CD8-positive, alpha-beta memory T cell (primary cell): Measurements from ENCODE around the gene TMSB10. TPM values are rescaled to one million over a fixed set of nuclear protein-coding genes. Genes with fewer than 3 reads are reported as not detected.
"Not testable (repeated sequence)": the region's sequence is repeated elsewhere in the genome, so short reads cannot be mapped to it uniquely, and the experiment has no call there.

ENCODE experiments used
- CTCF ChIA-PET: fragments of 350-600 bp; sonication (Branson Sonifier 250); formaldehyde crosslinking; loops from one replicate; lab custom pipeline; 2021; ENCODE audit warnings: antibody characterized with exemption; lab: Charles Lee
- POLR2A ChIA-PET: fragments of 350-600 bp; sonication (Branson Sonifier 250); formaldehyde crosslinking; loops from one replicate; lab custom pipeline; 2021; ENCODE audit warnings: antibody characterized with exemption; lab: Charles Lee
- DNase-seq, 5 donors: peaks; one replicate each; pipeline versions ENCODE4 v3.0.0 to v3.0.0-alpha.2; 2020 to 2022; ENCODE audit warnings: mixed read lengths in 1 of 5
- H3K27ac ChIP-seq: one replicate; pipeline ENCODE4 v1.7.0; 2013; ENCODE audit warnings: low read depth, mild to moderate bottlenecking, low read length, moderate library complexity
- H3K27me3 ChIP-seq: 2 replicates; pipeline ENCODE4 v1.7.0; 2013; ENCODE audit warnings: low read length, mild to moderate bottlenecking; ENCODE audit not compliant: insufficient read depth, poor library complexity, severe bottlenecking
- H3K36me3 ChIP-seq: 2 replicates; pipeline ENCODE4 v1.7.0; 2013; ENCODE audit warnings: mild to moderate bottlenecking, low read length, moderate library complexity; ENCODE audit not compliant: insufficient read depth
- H3K4me1 ChIP-seq: 2 replicates; pipeline ENCODE4 v1.7.0; 2013; ENCODE audit warnings: mild to moderate bottlenecking, low read length, moderate library complexity; ENCODE audit not compliant: insufficient read depth
- H3K4me3 ChIP-seq: 2 replicates; pipeline ENCODE4 v1.7.0; 2013; ENCODE audit warnings: mild to moderate bottlenecking, low read length
- H3K9me3 ChIP-seq: 2 replicates; pipeline ENCODE4 v1.7.0; 2013; ENCODE audit warnings: mild to moderate bottlenecking, low read length
- H3K27ac Mint-ChIP-seq, 8 donors: one replicate each; pipeline ENCODE4 v1.8.0; 2020 to 2021; ENCODE audit warnings: mixed read lengths in 8 of 8, mild to moderate bottlenecking in 6 of 8, inconsistent platforms in 3 of 8, moderate library complexity in 3 of 8
- H3K27me3 Mint-ChIP-seq, 2 donors: one replicate each; pipeline ENCODE4 v1.8.0; 2020 to 2021; ENCODE audit warnings: mixed read lengths in 2 of 2, mild to moderate bottlenecking in 1 of 2, moderate library complexity in 1 of 2
- H3K36me3 Mint-ChIP-seq, 3 donors: one replicate each; pipeline ENCODE4 v1.8.0; 2020 to 2021; ENCODE audit warnings: mixed read lengths in 3 of 3, inconsistent platforms in 1 of 3, mild to moderate bottlenecking in 1 of 3
- H3K4me1 Mint-ChIP-seq, 3 donors: one replicate each; pipeline ENCODE4 v1.8.0; 2020 to 2021; ENCODE audit warnings: mixed read lengths in 3 of 3, inconsistent platforms in 1 of 3, mild to moderate bottlenecking in 1 of 3
- H3K4me3 Mint-ChIP-seq, 7 donors: one replicate each; pipeline ENCODE4 v1.8.0; 2020 to 2021; ENCODE audit warnings: mixed read lengths in 7 of 7, mild to moderate bottlenecking in 6 of 7, moderate library complexity in 4 of 7, inconsistent platforms in 2 of 7
- H3K9me3 Mint-ChIP-seq, 5 donors: one replicate each; pipeline ENCODE4 v1.8.0; 2020 to 2022; ENCODE audit warnings: mixed read lengths in 5 of 5, mild to moderate bottlenecking in 3 of 5, moderate library complexity in 2 of 5, inconsistent platforms in 1 of 5
- polyA plus RNA-seq: library from polyadenylated mRNA; unstranded; fragments of 300-500 nt; fragmentation: Illumina TruSeq; gene quantifications from one replicate; pipeline ENCODE4 v1.2.3, GENCODE V29; 2021
- total RNA-seq, 2 experiments: library from RNA; stranded (reverse); gene quantifications; one replicate each; pipeline ENCODE4 v1.2.3, GENCODE V29; 2021

TMSB10 gene
- total and polyA plus RNA-seq, 3 experiments from 2014 or later, result 1,121 to 4,836 (median 1,125) TPM

DNA sequence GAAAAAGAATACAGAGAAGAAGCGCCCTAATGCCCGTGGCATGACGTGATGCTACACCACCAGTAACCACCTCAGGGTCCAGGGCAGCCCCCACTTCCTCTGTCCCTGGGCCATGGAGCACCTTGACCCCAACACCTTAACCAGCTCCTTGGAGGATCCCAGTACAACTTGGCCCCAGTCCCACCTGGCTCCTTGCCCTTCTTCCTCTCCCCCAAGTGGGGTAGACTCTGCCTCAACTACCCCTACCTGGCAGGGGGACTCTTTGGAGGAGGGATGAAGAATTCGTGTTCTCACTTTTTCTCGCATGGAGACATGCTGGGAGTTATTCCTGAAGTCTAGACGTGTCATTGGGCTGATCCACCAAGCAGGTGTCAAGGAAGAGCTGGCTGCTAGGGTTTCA lies 43.5 kb upstream of the TMSB10 start:
- ChIA-PET CTCF (interaction anchor here (1.2 to 4.1 kb wide), 8 partner anchors 12 to 364 kb away, joined by 3 to 26 read pairs (median 8); partner anchors contain the start of gene TRABD2A), POLR2A (interaction anchor here (0.8 kb wide), 1 partner anchor 9 kb away, joined by 3 read pairs; no protein-coding TSS in a partner anchor)
- no peaks in the 10 kb centered on the region for H3K27me3 Mint-ChIP-seq
- Histone ChIP-seq H3K9me3 (no peaks in the 10 kb centered on the region), H3K36me3 (no peaks in the 10 kb centered on the region), H3K27me3 (no peaks in the 10 kb centered on the region), H3K27ac (no peak overlapping the region), H3K4me1 (peaks cover 93% of the 10 kb centered on the region), H3K4me3 (peak overlapping the region; percentile 14)
- H3K4me3 Mint-ChIP-seq, result no peak overlapping the region
- H3K27ac Mint-ChIP-seq, result peak overlapping the region in 7 of 8 donors; percentile 6 to 75 (median 54)
- DNase-seq, result no peak
- peaks cover 78 to 94% (median 83%) of the 10 kb centered on the region in 3 donors for H3K4me1 Mint-ChIP-seq
- H3K9me3 Mint-ChIP-seq, result no peaks in the 10 kb centered on the region
- peaks cover 4 to 13% (median 10%) of the 10 kb centered on the region in 3 donors for H3K36me3 Mint-ChIP-seq

DNA sequence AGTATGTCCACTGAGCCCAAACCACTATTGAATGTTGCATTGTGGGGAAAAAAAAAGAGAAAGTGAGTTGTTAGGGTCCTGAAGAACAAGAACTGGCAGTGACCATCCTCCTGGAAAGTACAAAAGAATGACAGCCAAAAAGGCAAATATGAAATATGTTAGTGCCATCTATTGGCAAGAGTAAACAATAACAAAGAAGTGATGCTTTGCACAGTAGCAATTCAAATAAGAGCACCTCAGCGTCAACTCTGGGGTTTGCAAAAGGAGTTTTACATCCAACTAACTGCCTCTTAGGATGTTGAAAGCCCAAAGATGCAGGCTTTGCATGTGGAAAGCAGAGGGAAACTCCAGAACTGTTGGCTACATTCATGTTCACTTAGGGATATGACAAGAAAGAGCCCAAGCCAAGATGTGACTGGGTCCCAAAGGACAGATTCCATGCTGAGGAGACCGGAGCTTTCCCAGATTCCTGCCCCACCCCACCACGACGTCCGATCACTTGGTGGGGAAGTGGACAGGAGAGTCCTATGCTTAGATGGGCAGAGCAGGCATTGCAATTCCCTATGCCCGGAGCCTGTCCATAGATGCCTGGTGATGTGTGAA lies 40.2 kb upstream of the TMSB10 start:
- peaks cover 72% of the 10 kb centered on the region for H3K4me1 ChIP-seq
- POLR2A ChIA-PET, result no interaction called here
- peaks cover 4% of the 10 kb centered on the region for H3K36me3 ChIP-seq

DNA sequence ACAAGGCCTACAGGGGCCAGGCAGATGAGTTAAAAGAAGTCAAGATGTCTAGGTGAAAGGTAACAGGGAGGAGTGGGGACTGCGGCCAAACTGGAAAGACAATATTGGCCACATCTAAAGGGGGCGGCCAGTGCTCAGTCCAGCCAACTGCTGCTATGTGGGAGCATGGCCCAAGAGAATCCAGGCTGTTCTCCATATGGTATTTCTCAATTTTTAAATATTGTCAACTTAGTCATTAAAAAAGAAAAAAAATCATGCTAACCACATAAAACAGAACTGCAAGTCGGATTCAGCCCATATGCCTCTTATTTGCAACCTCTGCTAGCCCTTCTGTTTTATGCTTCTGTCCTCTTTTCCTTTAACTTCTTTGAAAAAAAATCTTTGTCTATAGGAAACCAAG lies 39.3 kb upstream of the TMSB10 start:
- H3K36me3 ChIP-seq, result peaks cover 6% of the 10 kb centered on the region
- H3K27ac ChIP-seq, result no peak overlapping the region
- no peaks in the 10 kb centered on the region for H3K27me3 ChIP-seq
- peaks cover 55 to 82% (median 62%) of the 10 kb centered on the region in 3 donors for H3K4me1 Mint-ChIP-seq
- POLR2A ChIA-PET, result no interaction called here
- CTCF ChIA-PET, result interaction anchor here (0.8 to 2.5 kb wide), 6 partner anchors 11 to 368 kb away, joined by 3 to 23 read pairs (median 4); no protein-coding TSS in a partner anchor
- H3K4me1 ChIP-seq, result peaks cover 73% of the 10 kb centered on the region
- H3K36me3 Mint-ChIP-seq, result peaks cover 7 to 24% (median 8%) of the 10 kb centered on the region in 3 donors
- no peaks in the 10 kb centered on the region for H3K9me3 ChIP-seq
- H3K4me3 ChIP-seq, result no peak overlapping the region
- DNase-seq, result no peak
- no peaks in the 10 kb centered on the region for H3K27me3 Mint-ChIP-seq
- H3K27ac Mint-ChIP-seq, result peak overlapping the region in 3 of 8 donors; percentile 29 to 79 (median 66)
- H3K4me3 Mint-ChIP-seq, result no peak overlapping the region
- H3K9me3 Mint-ChIP-seq, result no peaks in the 10 kb centered on the region

More for the DNA sequence above, 40.2 kb upstream of the TMSB10 start:
- H3K4me1 Mint-ChIP-seq, result peaks cover 54 to 82% (median 63%) of the 10 kb centered on the region in 3 donors
- CTCF ChIA-PET, result interaction anchor here (0.7 to 2.5 kb wide), 18 partner anchors 12 to 368 kb away, joined by 3 to 23 read pairs (median 4); partner anchors contain the start of gene TRABD2A
- Histone ChIP-seq H3K27me3 (no peaks in the 10 kb centered on the region), H3K4me3 (no peak overlapping the region), H3K27ac (no peak overlapping the region), H3K9me3 (no peaks in the 10 kb centered on the region)
- peak in 2 of 5 donors; percentile 50 to 58 for DNase-seq
- peak overlapping the region; percentile 41 to 88 (median 70) for H3K27ac Mint-ChIP-seq
- peak overlapping the region in 2 of 7 donors; percentile 8 to 66 for H3K4me3 Mint-ChIP-seq
- H3K27me3 Mint-ChIP-seq, result no peaks in the 10 kb centered on the region
- no peaks in the 10 kb centered on the region for H3K9me3 Mint-ChIP-seq
- H3K36me3 Mint-ChIP-seq, result peaks cover 4 to 21% (median 5%) of the 10 kb centered on the region in 3 donors

DNA sequence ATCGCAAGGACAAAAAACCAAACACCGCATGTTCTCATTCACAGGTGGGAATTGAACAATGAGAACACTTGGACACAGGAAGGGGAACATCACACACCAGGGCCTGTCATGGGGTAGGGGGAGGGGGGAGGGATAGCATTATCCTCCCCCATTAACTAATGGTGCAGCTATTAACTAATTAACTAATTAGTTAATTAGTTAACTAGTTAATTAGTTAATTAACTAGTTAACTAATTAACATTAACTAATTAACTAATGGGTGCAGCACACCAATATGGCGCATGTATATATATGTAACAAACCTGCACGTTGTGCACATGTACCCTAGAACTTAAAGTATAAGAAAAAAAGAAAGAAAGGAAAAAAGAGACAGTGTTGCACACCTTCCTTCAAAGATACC lies 37.1 kb upstream of the TMSB10 start:
- H3K27ac ChIP-seq, H3K4me3 Mint-ChIP-seq, H3K9me3 ChIP-seq, H3K9me3 Mint-ChIP-seq, H3K27ac Mint-ChIP-seq, H3K27me3 Mint-ChIP-seq, H3K27me3 ChIP-seq, H3K4me3 ChIP-seq, H3K36me3 ChIP-seq, DNase-seq: not testable (repeated sequence)
- ChIA-PET CTCF (interaction anchor here (0.9 to 5.8 kb wide), 3 partner anchors 13 to 127 kb away, joined by 3 to 35 read pairs (median 3); no protein-coding TSS in a partner anchor), POLR2A (interaction anchor here (1.4 kb wide), 1 partner anchor 14 kb away, joined by 5 read pairs; no protein-coding TSS in a partner anchor)
- peaks cover 39 to 75% (median 51%) of the 10 kb centered on the region in 3 donors for H3K4me1 Mint-ChIP-seq
- peaks cover 71% of the 10 kb centered on the region for H3K4me1 ChIP-seq
- H3K36me3 Mint-ChIP-seq, result peaks cover 7 to 21% (median 8%) of the 10 kb centered on the region in 3 donors

DNA sequence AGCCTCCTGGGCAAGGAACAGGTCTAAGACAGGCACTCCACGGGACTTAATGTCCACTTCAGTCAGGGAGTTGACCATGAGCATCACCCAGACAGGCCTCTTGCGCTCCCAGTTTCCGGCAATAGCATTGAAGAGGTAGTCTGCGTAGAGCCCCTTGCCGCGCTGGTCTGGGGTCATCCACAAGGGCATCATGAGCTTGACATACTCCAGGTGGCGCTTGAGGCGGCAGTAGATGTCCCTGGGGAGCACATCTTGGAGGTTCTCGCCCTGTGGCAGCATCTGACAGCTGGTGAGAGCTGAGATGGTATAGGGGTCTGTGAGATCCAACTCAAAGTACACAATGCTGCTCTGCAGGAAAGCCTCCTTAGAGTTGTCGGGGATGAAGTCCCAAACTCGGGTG lies 35.1 kb upstream of the TMSB10 start:
- H3K36me3 Mint-ChIP-seq, result peaks cover 8 to 28% (median 12%) of the 10 kb centered on the region in 3 donors
- Histone ChIP-seq H3K36me3 (peaks cover 6% of the 10 kb centered on the region), H3K27me3 (no peaks in the 10 kb centered on the region), H3K27ac (no peak overlapping the region), H3K4me3 (peak overlapping the region; percentile 15), H3K4me1 (peaks cover 72% of the 10 kb centered on the region), H3K9me3 (no peaks in the 10 kb centered on the region)
- no peaks in the 10 kb centered on the region for H3K27me3 Mint-ChIP-seq
- H3K9me3 Mint-ChIP-seq, result no peaks in the 10 kb centered on the region
- CTCF ChIA-PET, result interaction anchor here (0.8 to 5.8 kb wide), 5 partner anchors 10 to 129 kb away, joined by 3 to 35 read pairs (median 3); partner anchors contain the start of gene TRABD2A
- POLR2A ChIA-PET, result interaction anchor here (1.2 kb wide), 1 partner anchor 9 kb away, joined by 3 read pairs; no protein-coding TSS in a partner anchor
- no peak overlapping the region for H3K4me3 Mint-ChIP-seq
- DNase-seq, result no peak
- H3K27ac Mint-ChIP-seq, result peak overlapping the region; percentile 27 to 84 (median 54)
- peaks cover 38 to 78% (median 55%) of the 10 kb centered on the region in 3 donors for H3K4me1 Mint-ChIP-seq

DNA sequence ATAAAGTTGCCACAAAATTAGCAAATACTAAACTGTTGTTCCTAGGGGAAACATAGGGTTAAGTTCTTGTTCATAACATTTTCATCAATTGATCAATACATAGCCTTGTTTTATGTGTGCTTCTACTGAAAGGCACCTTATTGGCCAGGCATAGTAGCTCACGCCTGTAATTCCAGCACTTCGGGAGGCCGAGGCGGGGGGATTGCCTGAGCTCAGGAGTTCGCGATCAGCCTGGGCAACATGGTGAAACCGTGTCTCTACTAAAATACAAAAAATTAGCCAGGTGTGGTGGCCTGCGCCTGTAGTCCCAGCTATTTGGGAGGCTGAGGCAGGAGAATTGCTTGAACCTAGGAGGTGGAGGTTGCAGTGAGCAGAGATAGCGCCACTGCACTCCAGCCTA lies 32.8 kb upstream of the TMSB10 start:
- H3K27ac ChIP-seq, H3K36me3 ChIP-seq, H3K9me3 ChIP-seq, POLR2A ChIA-PET, H3K4me3 ChIP-seq, H3K27me3 Mint-ChIP-seq, H3K27ac Mint-ChIP-seq, DNase-seq, H3K4me3 Mint-ChIP-seq, H3K9me3 Mint-ChIP-seq, H3K27me3 ChIP-seq: not testable (repeated sequence)
- peaks cover 8 to 28% (median 12%) of the 10 kb centered on the region in 3 donors for H3K36me3 Mint-ChIP-seq
- CTCF ChIA-PET, result interaction anchor here (5.8 kb wide), 1 partner anchor 53 kb away, joined by 35 read pairs; no protein-coding TSS in a partner anchor
- H3K4me1 Mint-ChIP-seq, result peaks cover 46 to 79% (median 73%) of the 10 kb centered on the region in 3 donors
- H3K4me1 ChIP-seq, result peaks cover 76% of the 10 kb centered on the region

- Histone ChIP-seq H3K4me1 (peaks cover 81% of the 10 kb centered on the region), H3K4me3 (no peak overlapping the region), H3K36me3 (peaks cover 6% of the 10 kb centered on the region), H3K9me3 (no peaks in the 10 kb centered on the region), H3K27ac (no peak overlapping the region), H3K27me3 (no peaks in the 10 kb centered on the region)
- CTCF ChIA-PET, result interaction anchor here (5.8 kb wide), 1 partner anchor 53 kb away, joined by 35 read pairs; no protein-coding TSS in a partner anchor
- peak overlapping the region in 1 of 8 donors; percentile 7 for H3K27ac Mint-ChIP-seq
- no peak for DNase-seq
- H3K4me3 Mint-ChIP-seq, result peak overlapping the region in 1 of 7 donors; percentile 17
- peaks cover 0 to 1% of the 10 kb centered on the region in 2 donors for H3K27me3 Mint-ChIP-seq
- POLR2A ChIA-PET, result no interaction called here
- peaks cover 8 to 27% (median 12%) of the 10 kb centered on the region in 3 donors for H3K36me3 Mint-ChIP-seq
- peaks cover 49 to 85% (median 79%) of the 10 kb centered on the region in 3 donors for H3K4me1 Mint-ChIP-seq
- H3K9me3 Mint-ChIP-seq, result no peaks in the 10 kb centered on the region
Observed at GRCh38 chr2:84873350-84873749, 32.1 kb upstream of the TMSB10 start.
